ENCODE results near the gene SHF.
"Not testable (repeated sequence)": the region's sequence is repeated elsewhere in the genome, so short reads cannot be mapped to it uniquely, and the experiment has no call there.

Gene SHF

GRCh38 chr15:45143946-45144345, 43.8 kb downstream of the SHF start:
- Histone ChIP-seq H3K9ac (ENCODE audit: low read length in 2 of 2) (no peak overlapping the region), H3K4me1 (ENCODE audit: control insufficient read depth, insufficient read depth, low read length) (no peaks in the 10 kb centered on the region), H3K27ac (ENCODE audit: low read length) (no peak overlapping the region), H3K36me3 (ENCODE audit: control insufficient read depth in 2 of 2, insufficient read depth in 2 of 2, low read length in 2 of 2) (no peaks in the 10 kb centered on the region), H3K9me3 (ENCODE audit: control insufficient read depth in 2 of 2, low read length in 2 of 2) (no peaks in the 10 kb centered on the region), H3K27me3 (ENCODE audit: control insufficient read depth in 1 of 2, insufficient read depth in 2 of 2, low read length in 2 of 2) (peaks cover 2 to 14% of the 10 kb centered on the region in 2 donors), H3K4me3 (ENCODE audit: low read length in 2 of 2) (no peak overlapping the region)

GRCh38 chr15:45143056-45143455, 44.7 kb downstream of the SHF start:
- H3K36me3 ChIP-seq (ENCODE audit: control insufficient read depth in 2 of 2, insufficient read depth in 2 of 2, low read length in 2 of 2): no peaks in the 10 kb centered on the region
- no peaks in the 10 kb centered on the region for H3K4me1 ChIP-seq (ENCODE audit: control insufficient read depth, insufficient read depth, low read length)
- no peak overlapping the region for H3K27ac ChIP-seq (ENCODE audit: low read length)
- H3K27me3 ChIP-seq (ENCODE audit: control insufficient read depth in 1 of 2, insufficient read depth in 2 of 2, low read length in 2 of 2): peaks cover 2 to 20% of the 10 kb centered on the region in 2 donors
- no peaks in the 10 kb centered on the region for H3K9me3 ChIP-seq (ENCODE audit: control insufficient read depth in 2 of 2, low read length in 2 of 2)
- no peak overlapping the region for H3K9ac ChIP-seq (ENCODE audit: low read length in 2 of 2)
- no peak overlapping the region for H3K4me3 ChIP-seq (ENCODE audit: low read length in 2 of 2)

GRCh38 chr15:45141386-45141785, 46.4 kb downstream of the SHF start:
- Histone ChIP-seq H3K4me1 (ENCODE audit: control insufficient read depth, insufficient read depth, low read length) (no peaks in the 10 kb centered on the region), H3K9me3 (ENCODE audit: control insufficient read depth in 2 of 2, low read length in 2 of 2) (no peaks in the 10 kb centered on the region), H3K36me3 (ENCODE audit: control insufficient read depth in 2 of 2, insufficient read depth in 2 of 2, low read length in 2 of 2) (no peaks in the 10 kb centered on the region), H3K4me3 (ENCODE audit: low read length in 2 of 2) (no peak overlapping the region), H3K27ac (ENCODE audit: low read length) (no peak overlapping the region), H3K27me3 (ENCODE audit: control insufficient read depth in 1 of 2, insufficient read depth in 2 of 2, low read length in 2 of 2) (peaks cover 6 to 29% of the 10 kb centered on the region in 2 donors), H3K9ac (ENCODE audit: low read length in 2 of 2) (no peak overlapping the region)

GRCh38 chr15:45140557-45141250, 47.1 kb downstream of the SHF start:
- H3K9me3 ChIP-seq (ENCODE audit: control insufficient read depth in 2 of 2, low read length in 2 of 2): no peaks in the 10 kb centered on the region
- no peak overlapping the region for H3K27ac ChIP-seq (ENCODE audit: low read length)
- no peak overlapping the region for H3K4me3 ChIP-seq (ENCODE audit: low read length in 2 of 2)
- no peak overlapping the region for H3K9ac ChIP-seq (ENCODE audit: low read length in 2 of 2)
- peaks cover 10 to 34% of the 10 kb centered on the region in 2 donors for H3K27me3 ChIP-seq (ENCODE audit: control insufficient read depth in 1 of 2, insufficient read depth in 2 of 2, low read length in 2 of 2)
- H3K36me3 ChIP-seq (ENCODE audit: control insufficient read depth in 2 of 2, insufficient read depth in 2 of 2, low read length in 2 of 2): no peaks in the 10 kb centered on the region
- H3K4me1 ChIP-seq (ENCODE audit: control insufficient read depth, insufficient read depth, low read length): no peaks in the 10 kb centered on the region

- H3K27ac ChIP-seq (ENCODE audit: low read length): no peak overlapping the region
- H3K4me1 ChIP-seq (ENCODE audit: control insufficient read depth, insufficient read depth, low read length): peaks cover 3% of the 10 kb centered on the region
- peaks cover 16 to 37% of the 10 kb centered on the region in 2 donors for H3K27me3 ChIP-seq (ENCODE audit: control insufficient read depth in 1 of 2, insufficient read depth in 2 of 2, low read length in 2 of 2)
- no peaks in the 10 kb centered on the region for H3K36me3 ChIP-seq (ENCODE audit: control insufficient read depth in 2 of 2, insufficient read depth in 2 of 2, low read length in 2 of 2)
- no peaks in the 10 kb centered on the region for H3K9me3 ChIP-seq (ENCODE audit: control insufficient read depth in 2 of 2, low read length in 2 of 2)
- H3K4me3 ChIP-seq (ENCODE audit: low read length in 2 of 2): no peak overlapping the region
- H3K9ac ChIP-seq (ENCODE audit: low read length in 2 of 2): no peak overlapping the region
Observed at GRCh38 chr15:45139770-45140169, 48.0 kb downstream of the SHF start.

GRCh38 chr15:45138814-45139765, 48.7 kb downstream of the SHF start:
- no peaks in the 10 kb centered on the region for H3K36me3 ChIP-seq (ENCODE audit: control insufficient read depth in 2 of 2, insufficient read depth in 2 of 2, low read length in 2 of 2)
- H3K9me3 ChIP-seq (ENCODE audit: control insufficient read depth in 2 of 2, low read length in 2 of 2): no peaks in the 10 kb centered on the region
- no peak overlapping the region for H3K27ac ChIP-seq (ENCODE audit: low read length)
- peaks cover 4% of the 10 kb centered on the region for H3K4me1 ChIP-seq (ENCODE audit: control insufficient read depth, insufficient read depth, low read length)
- no peak overlapping the region for H3K9ac ChIP-seq (ENCODE audit: low read length in 2 of 2)
- H3K4me3 ChIP-seq (ENCODE audit: low read length in 2 of 2): no peak overlapping the region
- peaks cover 23 to 42% of the 10 kb centered on the region in 2 donors for H3K27me3 ChIP-seq (ENCODE audit: control insufficient read depth in 1 of 2, insufficient read depth in 2 of 2, low read length in 2 of 2)

- Histone ChIP-seq H3K9ac (ENCODE audit: low read length in 2 of 2) (no peak overlapping the region), H3K36me3 (ENCODE audit: control insufficient read depth in 2 of 2, insufficient read depth in 2 of 2, low read length in 2 of 2) (no peaks in the 10 kb centered on the region), H3K4me3 (ENCODE audit: low read length in 2 of 2) (no peak overlapping the region), H3K4me1 (ENCODE audit: control insufficient read depth, insufficient read depth, low read length) (peaks cover 4% of the 10 kb centered on the region), H3K9me3 (ENCODE audit: control insufficient read depth in 2 of 2, low read length in 2 of 2) (no peaks in the 10 kb centered on the region), H3K27ac (ENCODE audit: low read length) (no peak overlapping the region), H3K27me3 (ENCODE audit: control insufficient read depth in 1 of 2, insufficient read depth in 2 of 2, low read length in 2 of 2) (peaks cover 28 to 50% of the 10 kb centered on the region in 2 donors)
Observed at GRCh38 chr15:45137703-45138102, 50.1 kb downstream of the SHF start.

- Histone ChIP-seq H3K9me3 (ENCODE audit: control insufficient read depth in 2 of 2, low read length in 2 of 2) (no peaks in the 10 kb centered on the region), H3K9ac (ENCODE audit: low read length in 2 of 2) (no peak overlapping the region), H3K4me1 (ENCODE audit: control insufficient read depth, insufficient read depth, low read length) (peaks cover 4% of the 10 kb centered on the region), H3K4me3 (ENCODE audit: low read length in 2 of 2) (no peak overlapping the region), H3K36me3 (ENCODE audit: control insufficient read depth in 2 of 2, insufficient read depth in 2 of 2, low read length in 2 of 2) (no peaks in the 10 kb centered on the region), H3K27ac (ENCODE audit: low read length) (no peak overlapping the region), H3K27me3 (ENCODE audit: control insufficient read depth in 1 of 2, insufficient read depth in 2 of 2, low read length in 2 of 2) (peaks cover 29 to 48% of the 10 kb centered on the region in 2 donors)
Observed at GRCh38 chr15:45136378-45136764, 51.4 kb downstream of the SHF start.

- H3K9ac ChIP-seq (ENCODE audit: low read length in 2 of 2); H3K4me1 ChIP-seq (ENCODE audit: control insufficient read depth, insufficient read depth, low read length); H3K36me3 ChIP-seq (ENCODE audit: control insufficient read depth in 2 of 2, insufficient read depth in 2 of 2, low read length in 2 of 2); H3K27ac ChIP-seq (ENCODE audit: low read length); H3K4me3 ChIP-seq (ENCODE audit: low read length in 2 of 2); H3K9me3 ChIP-seq (ENCODE audit: control insufficient read depth in 2 of 2, low read length in 2 of 2): not testable (repeated sequence)
- H3K27me3 ChIP-seq (ENCODE audit: control insufficient read depth in 1 of 2, insufficient read depth in 2 of 2, low read length in 2 of 2): peaks cover 33 to 49% of the 10 kb centered on the region in 2 donors
Observed at GRCh38 chr15:45135705-45136377, 51.9 kb downstream of the SHF start.

GRCh38 chr15:45134682-45135604, 52.8 kb downstream of the SHF start:
- H3K9ac ChIP-seq (ENCODE audit: low read length in 2 of 2): no peak overlapping the region
- H3K27ac ChIP-seq (ENCODE audit: low read length): no peak overlapping the region
- peaks cover 4% of the 10 kb centered on the region for H3K4me1 ChIP-seq (ENCODE audit: control insufficient read depth, insufficient read depth, low read length)
- no peaks in the 10 kb centered on the region for H3K9me3 ChIP-seq (ENCODE audit: control insufficient read depth in 2 of 2, low read length in 2 of 2)
- H3K4me3 ChIP-seq (ENCODE audit: low read length in 2 of 2): peak overlapping the region; percentile 25 to 44
- peaks cover 39 to 56% of the 10 kb centered on the region in 2 donors for H3K27me3 ChIP-seq (ENCODE audit: control insufficient read depth in 1 of 2, insufficient read depth in 2 of 2, low read length in 2 of 2)
- no peaks in the 10 kb centered on the region for H3K36me3 ChIP-seq (ENCODE audit: control insufficient read depth in 2 of 2, insufficient read depth in 2 of 2, low read length in 2 of 2)
